ENCODE measurements around the gene RAVER1. TPM values are rescaled to one million over a fixed set of nuclear protein-coding genes. Genes with fewer than 3 reads are reported as not detected.

RAVER1 gene
- total and polyA plus RNA-seq, 10 of the 15 experiments (the other 5 are each of a cell fraction or from before 2014, with no cell fraction given), result 0.03 to 87.0 (median 12.1) TPM

GRCh38 chr19:10339380-10339960 is 6.1 kb upstream of the RAVER1 start, which contains the start of gene ICAM3 (continued):
- TF ChIP-seq HSF1 (IDR thresholded peaks at IDR 0.05; ENCODE audit: low read depth, low read length) (no peak), FOXK2 (IDR thresholded peaks at IDR 0.05) (no peak), IRF4 (IDR thresholded peaks at IDR 0.05; ENCODE audit: low read depth, low read length) (no peak), NR2C2 (IDR thresholded peaks at IDR 0.05; ENCODE audit: borderline replicate concordance, control insufficient read depth, insufficient read length, low read depth) (no peak), POLR2AphosphoS2 (IDR thresholded peaks at IDR 0.05; ENCODE audit: low read depth, low read length) (0 out of 2 replicates have a peak, but pooled peaks have one; percentile 40), SMARCA5 (IDR thresholded peaks at IDR 0.05) (no peak), PKNOX1 (IDR thresholded peaks at IDR 0.05) (no peak), CHD1 (IDR thresholded peaks at IDR 0.05; ENCODE audit: low read depth, low read length) (no peak), CREM (IDR thresholded peaks at IDR 0.05; ENCODE audit: low read depth) (no peak), USF2 (IDR thresholded peaks at IDR 0.05; ENCODE audit: borderline replicate concordance, low read depth, low read length) (no peak), NR2C1 (IDR thresholded peaks at IDR 0.05) (no peak), RELB (IDR thresholded peaks at IDR 0.05; ENCODE audit: low read depth) (0 out of 2 replicates have a peak, but pooled peaks have one; percentile 29), ZNF24 (IDR thresholded peaks at IDR 0.05) (no peak), MTA2 (IDR thresholded peaks at IDR 0.05; ENCODE audit: low read depth) (peak; percentile 66), MTA3 (IDR thresholded peaks at IDR 0.05; ENCODE audit: borderline replicate concordance, low read length) (no peak), SRF (IDR thresholded peaks at IDR 0.05; ENCODE audit: low read depth in 2 of 2, low read length in 2 of 2) (no peak), HDAC2 (IDR thresholded peaks at IDR 0.05) (no peak), RUNX3 (IDR thresholded peaks at IDR 0.05; ENCODE audit: low read length) (peak; percentile 81), CEBPB (IDR thresholded peaks at IDR 0.05; ENCODE audit: borderline replicate concordance in 1 of 2, low read depth in 2 of 2, low read length in 2 of 2) (no peak), MYC (IDR thresholded peaks at IDR 0.05; ENCODE audit: insufficient read depth, insufficient read length, insufficient replicate concordance, low read length, severe bottlenecking) (no peak), CHD2 (IDR thresholded peaks at IDR 0.05; ENCODE audit: borderline replicate concordance, low read depth, low read length) (0 out of 2 replicates have a peak, but pooled peaks have one; percentile 8), CBX3 (IDR thresholded peaks at IDR 0.05; ENCODE audit: borderline replicate concordance, low read depth) (no peak), PML (IDR thresholded peaks at IDR 0.05; ENCODE audit: low read length) (no peak), ZBED1 (IDR thresholded peaks at IDR 0.05; ENCODE audit: borderline replicate concordance) (no peak), KLF5 (IDR thresholded peaks at IDR 0.05; ENCODE audit: partially characterized antibody) (no peak), SUZ12 (IDR thresholded peaks at IDR 0.05; ENCODE audit: unreplicated experiment) (no peak), IRF3 (IDR thresholded peaks at IDR 0.05) (no peak)

All from GM12878 (cell line).